DND-41 (cell line): ENCODE data around the gene PHYHIPL.

Experiments used
- ATAC-seq: fragments of 200-7000 bp; cut with Tn5 transposase; 3 replicates; pipeline ENCODE4 v1.9.1; 2021; ENCODE audit warnings: low read depth; ENCODE audit not compliant: insufficient read depth
- DNase-seq: peaks from one replicate; pipeline ENCODE4 v3.0.0-alpha.2; 2020
- H2AFZ ChIP-seq: 2 replicates; pipeline ENCODE4 v1.6.0; 2012; ENCODE audit warnings: low read depth, low read length
- H3K27ac ChIP-seq: 2 replicates; pipeline ENCODE4 v1.5.1; 2012; ENCODE audit warnings: low read length, inconsistent platforms
- H3K27me3 ChIP-seq: fragments of 200-600 bp; sonication (generic); 2 replicates; pipeline ENCODE4 v1.6.0; 2012; ENCODE audit warnings: low read length, mild to moderate bottlenecking, inconsistent platforms; ENCODE audit not compliant: insufficient read depth, poor library complexity
- H3K36me3 ChIP-seq: 2 replicates; pipeline ENCODE4 v1.5.1; 2012; ENCODE audit warnings: low read length, inconsistent platforms; ENCODE audit not compliant: insufficient read depth
- H3K4me1 ChIP-seq: 2 replicates; pipeline ENCODE4 v1.5.1; 2012; ENCODE audit warnings: mild to moderate bottlenecking, low read length; ENCODE audit not compliant: insufficient read depth
- H3K4me2 ChIP-seq: 2 replicates; pipeline ENCODE4 v1.6.0; 2012; ENCODE audit warnings: mild to moderate bottlenecking, moderate library complexity, low read length, inconsistent platforms; ENCODE audit not compliant: insufficient read depth
- H3K4me3 ChIP-seq, 2 experiments: fragments of 200-600 bp in 1 of 2; shearing (Covaris generic) in 1 of 2; 2 replicates each; pipeline ENCODE4 v1.5.1; 2012 to 2016; ENCODE audit warnings: inconsistent platforms in 2 of 2, low read length in 2 of 2, mild to moderate bottlenecking in 2 of 2, low read depth in 1 of 2, moderate library complexity in 1 of 2
- H3K79me2 ChIP-seq: 2 replicates; pipeline ENCODE4 v1.6.0; 2012; ENCODE audit warnings: low read length, inconsistent platforms; ENCODE audit not compliant: insufficient read depth
- H3K9ac ChIP-seq: 2 replicates; pipeline ENCODE4 v1.6.0; 2012; ENCODE audit warnings: low read depth, mild to moderate bottlenecking, inconsistent platforms, low read length, moderate library complexity
- H3K9me3 ChIP-seq: 2 replicates; pipeline ENCODE4 v1.5.1; 2012; ENCODE audit warnings: low read length, moderate library complexity, mild to moderate bottlenecking, inconsistent platforms; ENCODE audit not compliant: insufficient read depth, severe bottlenecking
- H4K20me1 ChIP-seq: 2 replicates; pipeline ENCODE4 v1.6.0; 2012; ENCODE audit warnings: low read length; ENCODE audit not compliant: insufficient read depth
- EZH2 ChIP-seq: IDR thresholded peaks from 3 replicates; pipeline ENCODE4 v1.6.1; 2012; ENCODE audit warnings: borderline replicate concordance, low read depth, mild to moderate bottlenecking, moderate library complexity, low read length, inconsistent platforms; ENCODE audit not compliant: severe bottlenecking
- TF ChIP-seq, protein P1 (sequence below): IDR thresholded peaks from 2 replicates; pipeline ENCODE4 v1.5.1; 2012; ENCODE audit warnings: borderline replicate concordance, low read length, moderate library complexity, mild to moderate bottlenecking; ENCODE audit not compliant: poor library complexity, severe bottlenecking; ENCODE audit errors: extremely low read depth

Gene PHYHIPL

DNA sequence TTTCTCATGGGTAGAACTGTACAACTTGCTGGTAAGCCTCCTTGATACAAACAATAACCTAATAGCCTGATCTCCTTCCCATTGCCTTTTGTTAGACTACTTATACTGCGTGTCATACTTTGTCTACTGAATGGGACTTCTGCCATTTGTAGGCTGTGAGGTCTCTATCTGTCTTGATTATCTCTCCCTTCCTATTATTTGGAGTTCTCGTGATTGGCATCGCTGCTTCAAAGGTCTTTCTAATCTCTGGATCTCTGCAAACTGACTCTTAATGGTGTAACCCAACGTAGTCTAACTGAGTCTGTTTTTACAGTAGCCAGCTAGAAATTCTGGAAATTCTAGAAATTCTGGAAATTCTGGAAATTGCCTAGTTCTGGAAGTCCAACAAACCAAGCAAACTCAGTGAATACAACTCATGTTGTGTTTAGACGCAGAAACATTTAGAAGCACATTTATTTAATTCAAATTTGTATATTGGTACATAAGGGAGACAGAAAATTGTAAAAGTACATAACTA, 29.8 kb downstream of the PHYHIPL start:
- H4K20me1 ChIP-seq, result no peaks in the 10 kb centered on the region
- no peak for ATAC-seq
- no peak overlapping the region for H3K4me3 ChIP-seq
- DNase-seq, result no peak
- no peaks in the 10 kb centered on the region for H3K27me3 ChIP-seq
- TF ChIP-seq, protein P1, sequence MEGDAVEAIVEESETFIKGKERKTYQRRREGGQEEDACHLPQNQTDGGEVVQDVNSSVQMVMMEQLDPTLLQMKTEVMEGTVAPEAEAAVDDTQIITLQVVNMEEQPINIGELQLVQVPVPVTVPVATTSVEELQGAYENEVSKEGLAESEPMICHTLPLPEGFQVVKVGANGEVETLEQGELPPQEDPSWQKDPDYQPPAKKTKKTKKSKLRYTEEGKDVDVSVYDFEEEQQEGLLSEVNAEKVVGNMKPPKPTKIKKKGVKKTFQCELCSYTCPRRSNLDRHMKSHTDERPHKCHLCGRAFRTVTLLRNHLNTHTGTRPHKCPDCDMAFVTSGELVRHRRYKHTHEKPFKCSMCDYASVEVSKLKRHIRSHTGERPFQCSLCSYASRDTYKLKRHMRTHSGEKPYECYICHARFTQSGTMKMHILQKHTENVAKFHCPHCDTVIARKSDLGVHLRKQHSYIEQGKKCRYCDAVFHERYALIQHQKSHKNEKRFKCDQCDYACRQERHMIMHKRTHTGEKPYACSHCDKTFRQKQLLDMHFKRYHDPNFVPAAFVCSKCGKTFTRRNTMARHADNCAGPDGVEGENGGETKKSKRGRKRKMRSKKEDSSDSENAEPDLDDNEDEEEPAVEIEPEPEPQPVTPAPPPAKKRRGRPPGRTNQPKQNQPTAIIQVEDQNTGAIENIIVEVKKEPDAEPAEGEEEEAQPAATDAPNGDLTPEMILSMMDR, result no peak
- no peak for TF ChIP-seq EZH2
- H3K27ac ChIP-seq, result no peak overlapping the region
- H3K9me3 ChIP-seq, result no peaks in the 10 kb centered on the region
- no peak overlapping the region for H3K4me2 ChIP-seq
- no peaks in the 10 kb centered on the region for H3K4me1 ChIP-seq
- H3K9ac ChIP-seq, result no peak overlapping the region
- no peaks in the 10 kb centered on the region for H3K79me2 ChIP-seq
- H3K36me3 ChIP-seq, result no peaks in the 10 kb centered on the region
- no peak overlapping the region for H2AFZ ChIP-seq

DNA sequence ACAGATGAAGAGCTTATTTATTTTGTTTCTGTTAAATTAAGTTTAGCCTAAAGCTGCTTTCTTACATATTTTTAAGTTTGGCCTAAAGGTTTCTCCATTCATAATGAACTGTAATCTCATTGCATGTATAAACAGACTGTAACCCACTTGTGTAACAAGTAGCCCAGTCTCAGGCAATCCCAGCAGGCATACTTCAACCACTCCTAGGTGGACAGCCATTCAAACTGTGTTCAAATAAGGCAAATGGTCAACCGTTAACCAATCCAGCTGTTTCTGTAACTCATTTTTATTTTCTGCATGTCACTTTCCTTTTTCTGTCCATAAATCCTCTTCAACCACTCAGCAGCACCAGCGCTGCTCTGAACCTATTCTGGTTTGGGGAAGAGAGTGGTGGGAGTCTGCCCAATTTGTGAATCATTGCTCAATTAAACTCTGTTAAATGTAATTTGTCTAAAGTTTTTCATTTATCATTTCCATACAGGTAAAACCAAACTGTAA, 35.9 kb downstream of the PHYHIPL start:
- Histone ChIP-seq H4K20me1 (no peaks in the 10 kb centered on the region), H3K9me3 (no peaks in the 10 kb centered on the region), H3K27ac (no peak overlapping the region), H3K36me3 (no peaks in the 10 kb centered on the region), H3K27me3 (no peaks in the 10 kb centered on the region), H3K4me3 (no peak overlapping the region), H3K9ac (no peak overlapping the region), H3K4me2 (no peak overlapping the region), H3K79me2 (no peaks in the 10 kb centered on the region), H3K4me1 (no peaks in the 10 kb centered on the region), H2AFZ (no peak overlapping the region)
- TF ChIP-seq EZH2, result no peak
- TF ChIP-seq, protein P1, result no peak
- no peak for ATAC-seq
- no peak for DNase-seq

DNA sequence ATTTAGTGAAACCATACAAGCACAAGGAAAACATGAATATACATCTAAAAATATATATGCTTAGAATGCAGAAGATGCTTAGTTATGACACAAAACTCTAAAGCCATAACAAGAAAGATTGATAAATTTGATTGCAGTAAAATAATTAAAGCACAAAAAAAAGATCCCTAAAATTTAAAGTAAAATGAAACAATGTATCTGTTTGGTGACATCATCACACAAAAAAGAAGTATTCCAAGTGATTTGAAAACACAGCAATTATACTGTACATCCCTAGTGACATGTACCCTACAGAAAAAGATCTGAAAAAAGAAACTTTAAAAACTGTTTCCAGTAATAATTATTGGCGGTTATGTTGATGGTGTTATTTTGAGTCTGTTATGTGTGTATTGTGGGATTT, 37.7 kb downstream of the PHYHIPL start:
- TF ChIP-seq, protein P1, result no peak
- TF ChIP-seq EZH2, result no peak
- no peak for ATAC-seq

More for the DNA sequence above, 37.7 kb downstream of the PHYHIPL start:
- Histone ChIP-seq H3K27me3 (no peaks in the 10 kb centered on the region), H3K9me3 (no peaks in the 10 kb centered on the region), H3K4me3 (no peak overlapping the region), H4K20me1 (no peaks in the 10 kb centered on the region), H3K79me2 (no peaks in the 10 kb centered on the region), H3K4me2 (no peak overlapping the region), H2AFZ (no peak overlapping the region), H3K9ac (no peak overlapping the region), H3K27ac (no peak overlapping the region), H3K36me3 (no peaks in the 10 kb centered on the region), H3K4me1 (no peaks in the 10 kb centered on the region)
- DNase-seq, result no peak
